HUES6 (cell line): ENCODE results near the gene RNF212B.

ENCODE experiments used
- H3K27ac ChIP-seq: 2 replicates; pipeline ENCODE4 v1.7.0; 2013; ENCODE audit warnings: low read depth, mild to moderate bottlenecking, low read length, inconsistent platforms
- H3K27me3 ChIP-seq: 2 replicates; pipeline ENCODE4 v1.6.1; 2013; ENCODE audit warnings: low read length; ENCODE audit not compliant: control insufficient read depth, insufficient read depth
- H3K36me3 ChIP-seq: 2 replicates; pipeline ENCODE4 v1.6.1; 2013; ENCODE audit warnings: low read length; ENCODE audit not compliant: control insufficient read depth, insufficient read depth
- H3K4me1 ChIP-seq: 2 replicates; pipeline ENCODE4 v1.6.1; 2013; ENCODE audit warnings: low read length; ENCODE audit not compliant: control insufficient read depth, insufficient read depth
- H3K4me3 ChIP-seq: 2 replicates; pipeline ENCODE4 v1.5.1; 2013; ENCODE audit warnings: low read depth, low read length
- H3K9ac ChIP-seq: one replicate; pipeline ENCODE4 v1.6.1; 2013; ENCODE audit warnings: mild to moderate bottlenecking, low read length
- H3K9me3 ChIP-seq: 2 replicates; pipeline ENCODE4 v1.6.1; 2013; ENCODE audit warnings: low read depth, low read length; ENCODE audit not compliant: control insufficient read depth, insufficient read depth

Gene RNF212B

DNA sequence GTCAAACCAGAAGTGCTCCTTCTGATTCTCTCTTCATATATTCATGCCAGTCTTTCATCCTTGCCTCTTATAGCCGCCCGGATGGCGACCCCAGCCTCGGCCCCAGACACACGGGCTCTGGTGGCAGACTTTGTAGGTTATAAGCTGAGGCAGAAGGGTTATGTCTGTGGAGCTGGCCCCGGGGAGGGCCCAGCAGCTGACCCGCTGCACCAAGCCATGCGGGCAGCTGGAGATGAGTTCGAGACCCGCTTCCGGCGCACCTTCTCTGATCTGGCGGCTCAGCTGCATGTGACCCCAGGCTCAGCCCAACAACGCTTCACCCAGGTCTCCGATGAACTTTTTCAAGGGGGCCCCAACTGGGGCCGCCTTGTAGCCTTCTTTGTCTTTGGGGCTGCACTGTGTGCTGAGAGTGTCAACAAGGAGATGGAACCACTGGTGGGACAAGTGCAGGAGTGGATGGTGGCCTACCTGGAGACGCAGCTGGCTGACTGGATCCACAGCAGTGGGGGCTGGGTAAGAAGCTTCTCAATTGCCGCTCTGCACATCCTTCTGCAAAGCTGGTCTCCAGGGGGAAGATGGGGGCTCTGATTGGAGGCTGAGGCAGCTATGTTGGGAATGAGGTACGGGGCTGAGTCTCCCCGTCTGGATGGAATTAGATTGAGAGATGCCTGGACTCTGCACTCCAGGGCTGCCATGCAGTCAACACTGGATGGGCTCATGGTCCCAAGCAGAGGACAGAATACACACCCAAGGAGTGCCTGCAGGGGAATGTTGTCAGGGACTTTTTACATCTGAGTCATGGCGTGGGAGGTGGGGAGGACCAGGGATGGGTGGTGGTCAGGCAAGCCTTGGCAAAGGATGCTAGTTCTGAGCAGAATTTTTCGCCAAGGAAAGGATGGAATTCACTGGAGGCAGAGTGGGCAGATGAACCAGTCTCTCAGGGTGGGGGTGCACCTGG, 70.2 kb downstream of the RNF212B start:
- H3K9me3 ChIP-seq = no peaks in the 10 kb centered on the region
- H3K4me1 ChIP-seq = peaks cover 11% of the 10 kb centered on the region; the same call in 1 of the 2 replicates
- peak overlapping the region; percentile 44 for H3K9ac ChIP-seq
- peaks cover 14% of the 10 kb centered on the region for H3K27me3 ChIP-seq
- H3K4me3 ChIP-seq = peak overlapping the region; percentile 90
- peaks cover 33% of the 10 kb centered on the region for H3K36me3 ChIP-seq
- H3K27ac ChIP-seq = no peak overlapping the region

DNA sequence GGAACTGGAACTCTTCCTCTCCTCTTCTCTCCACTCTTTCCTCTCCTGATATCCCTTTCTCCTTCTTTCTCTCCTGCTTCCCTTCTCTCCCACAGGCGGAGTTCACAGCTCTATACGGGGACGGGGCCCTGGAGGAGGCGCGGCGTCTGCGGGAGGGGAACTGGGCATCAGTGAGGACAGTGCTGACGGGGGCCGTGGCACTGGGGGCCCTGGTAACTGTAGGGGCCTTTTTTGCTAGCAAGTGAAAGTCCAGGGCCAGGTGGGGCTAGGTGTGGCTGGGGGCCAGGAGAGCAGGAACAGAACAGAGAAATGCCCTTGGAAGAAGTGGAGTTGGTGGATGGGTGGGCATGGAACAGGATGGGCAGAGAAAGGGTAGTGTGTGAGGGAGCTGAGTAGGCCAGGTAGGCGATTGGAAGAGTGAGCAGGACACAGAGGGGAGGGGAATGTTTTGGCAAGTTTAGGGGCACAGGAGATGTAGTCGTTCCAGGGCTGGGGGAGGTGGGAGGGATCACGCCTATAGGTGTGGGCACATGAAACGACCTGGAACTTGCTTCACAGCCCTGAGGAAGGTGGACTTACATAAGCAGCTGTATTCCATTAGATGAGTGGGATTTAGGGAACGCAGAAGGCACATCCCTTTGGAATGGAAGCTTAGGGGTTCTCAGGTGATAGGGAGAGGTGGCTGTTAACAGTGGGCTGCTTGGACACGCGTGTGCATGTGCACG, 71.1 kb downstream of the RNF212B start:
- Histone ChIP-seq H3K9me3 (no peaks in the 10 kb centered on the region), H3K4me1 (peaks cover 11% of the 10 kb centered on the region; the same call in 1 of the 2 replicates), H3K27me3 (peaks cover 5% of the 10 kb centered on the region), H3K4me3 (no peak overlapping the region), H3K36me3 (peaks cover 33% of the 10 kb centered on the region), H3K9ac (no peak overlapping the region), H3K27ac (no peak overlapping the region)

DNA sequence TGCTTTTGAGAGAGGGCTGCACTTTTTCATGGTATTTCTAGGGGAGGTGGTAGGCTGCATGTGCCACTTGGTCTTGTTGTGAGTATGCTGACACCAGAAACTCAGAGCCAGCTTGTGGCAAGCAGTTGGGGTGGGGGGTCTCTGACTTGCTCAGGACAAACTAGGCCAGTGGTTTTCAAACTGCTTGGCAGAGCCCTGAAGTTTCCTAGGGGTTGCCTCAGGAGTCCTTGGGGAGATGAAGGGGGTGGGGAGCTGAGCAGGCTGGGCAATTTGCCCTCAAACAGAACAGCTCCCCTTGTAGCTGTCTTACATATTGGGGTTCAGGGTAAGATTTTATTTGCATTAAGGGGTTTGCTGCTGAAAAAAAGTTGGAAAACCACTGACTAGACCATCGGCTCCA, 72.8 kb downstream of the RNF212B start:
- Histone ChIP-seq H3K36me3 (peaks cover 33% of the 10 kb centered on the region), H3K27me3 (no peaks in the 10 kb centered on the region), H3K4me3 (no peak overlapping the region), H3K9me3 (no peaks in the 10 kb centered on the region), H3K9ac (no peak overlapping the region), H3K4me1 (peaks cover 11% of the 10 kb centered on the region; the same call in 1 of the 2 replicates), H3K27ac (no peak overlapping the region)

DNA sequence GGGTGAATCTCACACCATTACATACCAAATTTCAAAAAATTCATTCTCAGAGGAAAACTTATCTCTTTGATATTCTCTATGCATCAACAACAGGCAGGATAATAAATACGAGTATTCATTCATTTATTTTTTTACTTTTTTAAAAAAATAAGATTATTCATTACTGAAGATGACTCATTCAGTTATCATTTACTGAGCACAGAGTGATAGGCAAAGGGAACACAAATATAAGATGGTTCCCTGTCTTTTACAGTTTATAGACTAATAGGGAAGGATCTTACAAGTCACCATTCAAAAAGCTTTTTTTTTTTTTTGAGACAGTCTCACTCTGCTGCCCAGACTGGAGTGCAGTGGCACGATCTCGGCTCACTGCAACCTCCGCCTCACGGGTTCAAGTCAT, 78.6 kb downstream of the RNF212B start:
- no peak overlapping the region for H3K9ac ChIP-seq
- peaks cover 9% of the 10 kb centered on the region; the same call in 1 of the 2 replicates for H3K4me1 ChIP-seq
- no peak overlapping the region for H3K27ac ChIP-seq

DNA sequence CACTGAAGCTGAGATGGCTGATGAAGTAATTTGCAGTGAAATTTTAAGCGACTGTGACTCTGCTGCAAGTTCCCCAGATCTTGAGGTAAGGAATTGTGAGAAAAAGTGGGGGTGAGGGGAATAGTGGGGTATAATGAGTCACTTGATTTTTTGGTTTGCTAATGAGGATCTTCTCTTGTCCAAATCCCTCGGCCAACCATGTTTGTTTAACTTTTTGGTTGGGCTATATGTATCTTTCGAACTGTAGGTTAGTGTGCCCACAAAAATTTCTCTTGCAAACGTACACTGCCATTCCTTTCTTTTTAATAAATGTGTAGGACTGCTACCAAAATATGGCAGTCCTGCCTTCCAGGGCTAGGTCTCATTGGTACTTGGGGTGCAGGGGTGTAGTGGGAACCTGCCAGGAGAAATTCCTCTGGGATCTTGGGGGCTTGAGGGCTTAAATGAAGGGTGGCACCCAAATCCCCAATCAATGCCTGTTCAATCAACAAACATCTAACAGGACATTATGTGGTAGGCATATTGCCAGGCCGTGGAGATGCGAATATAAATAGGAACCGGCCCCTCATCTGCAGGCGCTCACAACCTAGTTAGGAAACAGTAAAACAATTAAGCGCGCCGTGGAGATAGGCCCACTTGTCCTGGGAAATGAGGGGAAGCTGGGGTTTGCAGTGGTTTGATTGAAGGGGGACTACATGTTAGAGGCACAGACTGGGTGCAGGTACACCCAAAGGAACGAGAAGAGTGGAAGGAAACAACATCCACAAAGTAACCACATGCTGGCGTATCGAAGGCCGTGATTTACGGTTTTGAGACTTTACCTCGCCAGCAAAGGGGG, 82.2 kb downstream of the RNF212B start:
- H3K27me3 ChIP-seq = no peaks in the 10 kb centered on the region
- H3K4me1 ChIP-seq = peaks cover 13% of the 10 kb centered on the region; the same call in 1 of the 2 replicates
- H3K27ac ChIP-seq = peak overlapping the region; percentile 56; the same call in 1 of the 2 replicates
- H3K9me3 ChIP-seq = no peaks in the 10 kb centered on the region
- H3K36me3 ChIP-seq = peaks cover 31% of the 10 kb centered on the region
- H3K4me3 ChIP-seq = peak overlapping the region; percentile 66
- H3K9ac ChIP-seq = peak overlapping the region; percentile 66

More for the DNA sequence above, 78.6 kb downstream of the RNF212B start:
- Histone ChIP-seq H3K36me3 (no peaks in the 10 kb centered on the region; the same call in 1 of the 2 replicates), H3K9me3 (no peaks in the 10 kb centered on the region), H3K4me3 (no peak overlapping the region), H3K27me3 (no peaks in the 10 kb centered on the region)

DNA sequence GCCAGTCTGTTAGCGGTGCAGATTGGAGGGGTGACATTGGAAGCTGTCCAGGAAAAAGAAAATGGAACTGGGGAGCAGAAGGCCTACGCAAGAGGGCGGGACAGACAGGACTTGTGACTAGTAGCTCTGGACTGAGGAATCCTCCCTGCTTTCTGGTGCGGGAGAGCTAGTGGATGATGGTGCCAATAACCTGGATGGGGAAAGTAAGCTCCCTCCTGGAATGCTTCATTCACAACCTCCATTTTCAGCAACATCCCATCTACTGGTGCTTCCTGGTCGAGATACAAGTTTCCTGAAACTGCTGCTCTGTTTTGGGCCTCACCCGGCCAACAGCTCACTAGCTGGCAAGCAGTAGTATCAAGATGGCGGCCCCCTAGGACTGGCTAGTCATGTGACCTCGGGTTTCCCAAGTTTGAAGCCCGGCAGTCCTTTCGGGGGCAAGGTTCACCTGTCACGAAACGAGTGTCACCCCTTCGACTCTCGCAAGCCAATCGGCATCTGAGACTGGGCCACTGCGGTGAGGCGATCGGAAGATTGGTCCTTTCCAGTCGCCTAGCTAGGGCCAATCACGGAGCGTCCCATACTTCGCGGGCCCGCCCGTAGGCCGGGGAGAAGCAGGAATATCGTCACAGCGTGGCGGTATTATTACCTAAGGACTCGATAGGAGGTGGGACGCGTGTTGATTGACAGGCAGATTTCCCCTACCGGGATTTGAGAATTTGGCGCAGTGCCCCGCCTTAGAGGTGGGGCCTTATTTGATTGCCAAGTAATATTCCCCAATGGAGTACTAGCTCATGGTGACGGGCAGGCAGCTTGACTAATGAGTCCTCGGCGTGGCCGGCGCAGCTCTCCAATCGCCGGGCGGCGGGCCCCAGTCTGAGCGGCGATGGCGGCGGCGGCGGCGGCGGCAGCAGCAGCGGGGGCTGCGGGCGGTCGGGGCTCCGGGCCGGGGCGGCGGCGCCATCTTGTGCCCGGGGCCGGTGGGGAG, 83.1 kb downstream of the RNF212B start, which contains the start of gene PABPN1:
Gene PABPN1, plus strand, starts transcription at position 874 of the 988 bp plus-strand sequence. Its CDS starts 13 bp downstream, at position 887.
- H3K27me3 ChIP-seq = no peaks in the 10 kb centered on the region
- peaks cover 13% of the 10 kb centered on the region; the same call in 1 of the 2 replicates for H3K4me1 ChIP-seq
- peaks cover 35% of the 10 kb centered on the region for H3K36me3 ChIP-seq
- H3K9ac ChIP-seq = peak within 1 kb of the TSS; percentile 99
- no peaks in the 10 kb centered on the region for H3K9me3 ChIP-seq
- H3K4me3 ChIP-seq = peak within 1 kb of the TSS; percentile 100
- peak within 1 kb of the TSS; percentile 94; the same call in 1 of the 2 replicates for H3K27ac ChIP-seq

DNA sequence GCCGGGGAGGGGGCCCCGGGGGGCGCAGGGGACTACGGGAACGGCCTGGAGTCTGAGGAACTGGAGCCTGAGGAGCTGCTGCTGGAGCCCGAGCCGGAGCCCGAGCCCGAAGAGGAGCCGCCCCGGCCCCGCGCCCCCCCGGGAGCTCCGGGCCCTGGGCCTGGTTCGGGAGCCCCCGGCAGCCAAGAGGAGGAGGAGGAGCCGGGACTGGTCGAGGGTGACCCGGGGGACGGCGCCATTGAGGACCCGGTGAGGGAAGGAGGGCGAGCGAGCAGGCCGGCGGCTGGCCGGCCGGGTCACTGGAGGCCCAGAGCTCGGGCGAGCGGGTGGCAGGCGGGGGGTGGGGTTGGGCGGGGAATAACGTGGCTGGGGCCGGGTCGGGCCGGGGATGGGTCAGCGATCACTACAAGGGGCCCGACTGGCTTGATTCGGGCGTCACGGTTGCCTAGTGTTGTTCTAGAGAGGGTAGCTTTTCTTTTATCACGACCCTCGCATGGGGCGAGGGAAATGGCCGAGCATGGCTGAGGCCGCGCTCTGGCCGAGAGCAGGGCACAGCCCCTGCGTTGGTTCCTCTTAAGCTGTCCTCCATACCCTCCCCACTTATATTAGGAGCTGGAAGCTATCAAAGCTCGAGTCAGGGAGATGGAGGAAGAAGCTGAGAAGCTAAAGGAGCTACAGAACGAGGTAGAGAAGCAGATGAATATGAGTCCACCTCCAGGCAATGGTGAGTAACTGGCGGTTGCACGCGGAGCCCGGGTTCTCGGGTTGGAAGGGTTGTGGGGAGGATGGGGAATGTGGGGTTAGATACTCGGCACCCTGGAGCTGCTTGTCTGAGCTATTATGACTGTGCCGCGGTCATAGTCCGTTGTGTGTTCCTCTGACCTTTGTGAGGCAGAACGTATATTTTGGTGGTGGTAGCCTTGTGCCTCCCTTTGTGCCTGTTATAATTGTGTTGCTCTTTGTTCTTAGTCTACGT, 84.1 kb downstream of the RNF212B start:
- peak overlapping the region; percentile 100 for H3K4me3 ChIP-seq
- no peaks in the 10 kb centered on the region for H3K9me3 ChIP-seq
- H3K27ac ChIP-seq = peak overlapping the region; percentile 94; the same call in 1 of the 2 replicates
- H3K36me3 ChIP-seq = peaks cover 35% of the 10 kb centered on the region
- peak overlapping the region; percentile 99 for H3K9ac ChIP-seq
- peaks cover 13% of the 10 kb centered on the region; the same call in 1 of the 2 replicates for H3K4me1 ChIP-seq
- no peaks in the 10 kb centered on the region for H3K27me3 ChIP-seq
